SJCRH30 (cell line): Measurements from ENCODE around the gene TUBGCP3. TPM values are rescaled to one million over a fixed set of nuclear protein-coding genes. Genes with fewer than 3 reads are reported as not detected.
A peak's percentile ranks its signal among the peaks of the same experiment; 100 is the strongest.

Experiments used
- DNase-seq, 2 experiments: peaks; one replicate each; pipeline ENCODE4 v3.0.0-alpha.2; 2015 to 2020
- H3K27ac ChIP-seq: fragments of 250-450 bp; sonication (Bioruptor Pico); 2 replicates; pipeline ENCODE4 v1.5.1; 2020; ENCODE audit warnings: mild to moderate bottlenecking, moderate library complexity
- H3K27me3 ChIP-seq: fragments of 250-450 bp; sonication (Bioruptor Pico); 2 replicates; pipeline ENCODE4 v1.5.1; 2020; ENCODE audit warnings: mild to moderate bottlenecking, moderate library complexity
- H3K36me3 ChIP-seq: fragments of 250-450 bp; sonication (Bioruptor Pico); 2 replicates; pipeline ENCODE4 v1.5.1; 2020; ENCODE audit warnings: mild to moderate bottlenecking, moderate library complexity
- H3K4me1 ChIP-seq: fragments of 250-450 bp; sonication (Bioruptor Pico); 2 replicates; pipeline ENCODE4 v1.5.1; 2020; ENCODE audit warnings: mild to moderate bottlenecking, moderate library complexity
- H3K4me3 ChIP-seq: fragments of 250-450 bp; sonication (Bioruptor Pico); 2 replicates; pipeline ENCODE4 v1.5.1; 2020; ENCODE audit warnings: mild to moderate bottlenecking, moderate library complexity
- H3K9me3 ChIP-seq: fragments of 250-450 bp; sonication (Bioruptor Pico); replicated peaks from 2 replicates; pipeline ENCODE4 v1.5.1; 2020; ENCODE audit warnings: mild to moderate bottlenecking, moderate library complexity
- total RNA-seq: library from RNA; depleted of rRNA; stranded (reverse); fragments of >200 nt; shearing (Covaris generic); gene quantifications from 2 replicates; pipeline ENCODE4 v1.2.3, GENCODE V29; 2014

The TUBGCP3 gene
- total RNA-seq, 1 experiment from 2014 or later, result 32.9 TPM

GRCh38 chr13:112624040-112624439 lies 36.1 kb upstream of the TUBGCP3 start:
- Histone ChIP-seq H3K4me1 (no peaks in the 10 kb centered on the region), H3K27me3 (peaks cover 12% of the 10 kb centered on the region), H3K27ac (no peak overlapping the region), H3K36me3 (no peaks in the 10 kb centered on the region), H3K4me3 (no peak overlapping the region), H3K9me3 (no peaks in the 10 kb centered on the region)
- DNase-seq, result no peak

GRCh38 chr13:112623051-112623711 lies 35.2 kb upstream of the TUBGCP3 start:
- no peaks in the 10 kb centered on the region for H3K36me3 ChIP-seq

GRCh38 chr13:112622375-112622774 lies 34.4 kb upstream of the TUBGCP3 start:
- Histone ChIP-seq H3K27me3 (peaks cover 12% of the 10 kb centered on the region), H3K4me3 (no peak overlapping the region), H3K36me3 (no peaks in the 10 kb centered on the region), H3K4me1 (no peaks in the 10 kb centered on the region), H3K9me3 (no peaks in the 10 kb centered on the region), H3K27ac (no peak overlapping the region)
- no peak for DNase-seq

More at GRCh38 chr13:112623051-112623711, 35.2 kb upstream of the TUBGCP3 start:
- H3K4me3 ChIP-seq, result no peak overlapping the region
- no peaks in the 10 kb centered on the region for H3K9me3 ChIP-seq
- DNase-seq, result no peak
- peaks cover 12% of the 10 kb centered on the region for H3K27me3 ChIP-seq
- H3K4me1 ChIP-seq, result no peaks in the 10 kb centered on the region
- no peak overlapping the region for H3K27ac ChIP-seq

GRCh38 chr13:112619730-112620631 lies 32.0 kb upstream of the TUBGCP3 start:
- Histone ChIP-seq H3K27me3 (peaks cover 12% of the 10 kb centered on the region), H3K4me1 (no peaks in the 10 kb centered on the region), H3K27ac (no peak overlapping the region), H3K4me3 (peak overlapping the region; percentile 38), H3K36me3 (no peaks in the 10 kb centered on the region), H3K9me3 (no peaks in the 10 kb centered on the region)
- peak; percentile 71 to 83 for DNase-seq

- Histone ChIP-seq H3K27ac (no peak overlapping the region), H3K9me3 (no peaks in the 10 kb centered on the region), H3K4me3 (no peak overlapping the region), H3K4me1 (no peaks in the 10 kb centered on the region), H3K36me3 (no peaks in the 10 kb centered on the region), H3K27me3 (peaks cover under 1% of the 10 kb centered on the region)
- no peak for DNase-seq
These were observed 30.5 kb upstream of the TUBGCP3 start for GRCh38 chr13:112618501-112618900.

GRCh38 chr13:112617754-112618375 lies 29.9 kb upstream of the TUBGCP3 start:
- Histone ChIP-seq H3K27ac (no peak overlapping the region), H3K36me3 (no peaks in the 10 kb centered on the region), H3K4me1 (no peaks in the 10 kb centered on the region), H3K9me3 (no peaks in the 10 kb centered on the region), H3K27me3 (no peaks in the 10 kb centered on the region; the same call in 1 of the 2 replicates), H3K4me3 (no peak overlapping the region)
- no peak for DNase-seq

GRCh38 chr13:112616586-112617362 lies 28.8 kb upstream of the TUBGCP3 start:
- H3K9me3 ChIP-seq, result no peaks in the 10 kb centered on the region
- no peak overlapping the region for H3K27ac ChIP-seq
- DNase-seq, result peak; percentile 17 to 49
- H3K36me3 ChIP-seq, result no peaks in the 10 kb centered on the region
- H3K27me3 ChIP-seq, result no peaks in the 10 kb centered on the region; the same call in 1 of the 2 replicates
- H3K4me3 ChIP-seq, result no peak overlapping the region
- H3K4me1 ChIP-seq, result no peaks in the 10 kb centered on the region

- DNase-seq, result no peak
- Histone ChIP-seq H3K4me3 (no peak overlapping the region), H3K27ac (no peak overlapping the region), H3K4me1 (no peaks in the 10 kb centered on the region), H3K9me3 (no peaks in the 10 kb centered on the region), H3K27me3 (no peaks in the 10 kb centered on the region), H3K36me3 (no peaks in the 10 kb centered on the region)
These were observed 27.4 kb upstream of the TUBGCP3 start for GRCh38 chr13:112615391-112615790.

GRCh38 chr13:112614835-112615234 lies 26.9 kb upstream of the TUBGCP3 start:
- H3K4me1 ChIP-seq, result no peaks in the 10 kb centered on the region
- H3K27me3 ChIP-seq, result no peaks in the 10 kb centered on the region
- no peak overlapping the region for H3K27ac ChIP-seq
- H3K4me3 ChIP-seq, result no peak overlapping the region
- no peaks in the 10 kb centered on the region for H3K36me3 ChIP-seq
- DNase-seq, result no peak
- no peaks in the 10 kb centered on the region for H3K9me3 ChIP-seq

GRCh38 chr13:112608212-112608611 lies 20.3 kb upstream of the TUBGCP3 start:
- Histone ChIP-seq H3K9me3 (no peaks in the 10 kb centered on the region), H3K4me3 (no peak overlapping the region), H3K4me1 (0 out of 2 replicates have a peak, but pooled peaks cover 3% of the 10 kb centered on the region), H3K27ac (no peak overlapping the region), H3K36me3 (no peaks in the 10 kb centered on the region), H3K27me3 (no peaks in the 10 kb centered on the region)
- no peak for DNase-seq

- Histone ChIP-seq H3K9me3 (no peaks in the 10 kb centered on the region), H3K27ac (peak overlapping the region; percentile 46; the same call in 1 of the 2 replicates), H3K27me3 (no peaks in the 10 kb centered on the region), H3K36me3 (no peaks in the 10 kb centered on the region), H3K4me1 (0 out of 2 replicates have a peak, but pooled peaks cover 3% of the 10 kb centered on the region), H3K4me3 (peak overlapping the region; percentile 57)
- DNase-seq, result peak; percentile 89 to 92
These were observed 18.4 kb upstream of the TUBGCP3 start for GRCh38 chr13:112606109-112607001.

- Histone ChIP-seq H3K27ac (peak overlapping the region; percentile 46; the same call in 1 of the 2 replicates), H3K4me1 (0 out of 2 replicates have a peak, but pooled peaks cover 3% of the 10 kb centered on the region), H3K4me3 (peak overlapping the region; percentile 57), H3K9me3 (no peaks in the 10 kb centered on the region), H3K36me3 (no peaks in the 10 kb centered on the region), H3K27me3 (no peaks in the 10 kb centered on the region)
- DNase-seq, result peak; percentile 28 to 42
These were observed 17.6 kb upstream of the TUBGCP3 start for GRCh38 chr13:112605531-112605990.

GRCh38 chr13:112603641-112604225 lies 15.8 kb upstream of the TUBGCP3 start:
- DNase-seq, result no peak
- Histone ChIP-seq H3K27ac (no peak overlapping the region), H3K27me3 (no peaks in the 10 kb centered on the region), H3K4me3 (no peak overlapping the region), H3K9me3 (no peaks in the 10 kb centered on the region), H3K36me3 (no peaks in the 10 kb centered on the region), H3K4me1 (0 out of 2 replicates have a peak, but pooled peaks cover 3% of the 10 kb centered on the region)
